ENCODE results near the gene PEF1. TPM values are rescaled to one million over a fixed set of nuclear protein-coding genes. Genes with fewer than 3 reads are reported as not detected.
A peak's percentile ranks its signal among the peaks of the same experiment; 100 is the strongest.

The PEF1 gene
- total RNA-seq, 4 donors from 2014 or later, result 101 to 124 (median 115) TPM

- intact Hi-C loops (cut with DNase I; ENCODE audit: low total_unique reads), result no loop called here
- TF ChIP-seq CTCF (IDR thresholded peaks at IDR 0.05) (no peak), POLR2A (IDR thresholded peaks at IDR 0.05) (no peak)
- 82 to 85% methylated on average over 23 to 24 of the region's 27 CpGs for WGBS, 2 donors
- peak in 1 of 2 donors; percentile 85 for DNase-seq (ENCODE audit: low spot score in 2 of 2)
- no peak overlapping the region for H3K4me3 ChIP-seq (ENCODE audit: low read depth, poor library complexity, severe bottlenecking)
Observed at GRCh38 chr1:31584869-31585735, 59.6 kb downstream of the PEF1 start.

GRCh38 chr1:31583995-31584868 is 60.4 kb downstream of the PEF1 start:
- DNase-seq (ENCODE audit: low spot score in 2 of 2), result peak in 1 of 2 donors; percentile 90
- TF ChIP-seq CTCF (IDR thresholded peaks at IDR 0.05) (no peak), POLR2A (IDR thresholded peaks at IDR 0.05) (no peak)
- no peak overlapping the region for H3K4me3 ChIP-seq (ENCODE audit: low read depth, poor library complexity, severe bottlenecking)
- intact Hi-C loops (cut with DNase I; ENCODE audit: low total_unique reads), result no loop called here
- WGBS, 2 donors, result 66 to 78% methylated on average over 12 of the region's 13 CpGs

GRCh38 chr1:31583082-31583994 is 61.3 kb downstream of the PEF1 start:
- H3K4me3 ChIP-seq (ENCODE audit: low read depth, poor library complexity, severe bottlenecking), result no peak overlapping the region
- TF ChIP-seq POLR2A (IDR thresholded peaks at IDR 0.05), result no peak
- TF ChIP-seq CTCF (IDR thresholded peaks at IDR 0.05), result no peak
- DNase-seq (ENCODE audit: low spot score in 2 of 2), result peak in 1 of 2 donors; percentile 82
- 83 to 84% methylated on average over 16 of the region's 16 CpGs for WGBS, 2 donors
- intact Hi-C loops (cut with DNase I; ENCODE audit: low total_unique reads), result no loop called here

- TF ChIP-seq POLR2A (IDR thresholded peaks at IDR 0.05), result no peak
- no peak for TF ChIP-seq CTCF (IDR thresholded peaks at IDR 0.05)
- no peak overlapping the region for H3K4me3 ChIP-seq (ENCODE audit: low read depth, poor library complexity, severe bottlenecking)
- 78 to 81% methylated on average over 12 of the region's 12 CpGs for WGBS, 2 donors
- intact Hi-C loops (cut with DNase I; ENCODE audit: low total_unique reads), result no loop called here
- no peak for DNase-seq (ENCODE audit: low spot score in 2 of 2)
Observed at GRCh38 chr1:31581821-31582810, 62.6 kb downstream of the PEF1 start.
